ENCODE results near the gene SPANXN5.
"Not testable (repeated sequence)": the region's sequence is repeated elsewhere in the genome, so short reads cannot be mapped to it uniquely, and the experiment has no call there.

The SPANXN5 gene

GRCh38 chrX:52750952-52751351 lies 46.3 kb downstream of the SPANXN5 start, which contains the start of gene SSX2B:
Gene SSX2B (plus strand): TSS chrX:52751252. CDS start chrX:52752681, 1,429 bp downstream.
- H3K27me3 ChIP-seq (ENCODE audit: insufficient read depth, low read length); H3K4me1 ChIP-seq (ENCODE audit: control insufficient read depth, insufficient read depth, low read length, unreplicated experiment); H3K4me3 ChIP-seq (ENCODE audit: low read depth, low read length); H3K36me3 ChIP-seq (ENCODE audit: insufficient read depth, low read length); H2AFZ ChIP-seq (ENCODE audit: low read length, unreplicated experiment); H3K79me2 ChIP-seq (ENCODE audit: control insufficient read depth, insufficient read depth, low read length, unreplicated experiment); H3K27ac ChIP-seq (ENCODE audit: low read depth, low read length): not testable (repeated sequence)
